G401.6 (cell line): ENCODE data around the gene CCL27.
A peak's percentile ranks its signal among the peaks of the same experiment; 100 is the strongest.
"Not testable (repeated sequence)": the region's sequence is repeated elsewhere in the genome, so short reads cannot be mapped to it uniquely, and the experiment has no call there.

ENCODE experiments used
- FAIRE-seq: peaks from 2 replicates; lab custom pipeline; 2012; peaks lifted over from hg19 to GRCh38; lab: Jason Lieb, UNC

The CCL27 gene

GRCh38 chr9:34648673-34649072 lies 13.8 kb downstream of the CCL27 start:
- no peak for FAIRE-seq

GRCh38 chr9:34647651-34648050 lies 14.8 kb downstream of the CCL27 start:
- no peak for FAIRE-seq

DNA sequence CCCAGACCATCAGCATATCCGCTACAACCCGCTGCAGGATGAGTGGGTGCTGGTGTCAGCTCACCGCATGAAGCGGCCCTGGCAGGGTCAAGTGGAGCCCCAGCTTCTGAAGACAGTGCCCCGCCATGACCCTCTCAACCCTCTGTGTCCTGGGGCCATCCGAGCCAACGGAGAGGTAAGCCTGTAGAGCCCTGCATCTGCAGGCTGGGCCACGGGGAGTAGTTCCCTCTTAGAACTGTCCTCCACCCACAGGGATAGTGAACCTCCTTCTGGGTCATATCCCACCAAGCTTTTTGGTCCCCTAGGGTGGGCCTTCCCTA lies 15.4 kb downstream of the CCL27 start:
- FAIRE-seq, result no peak

GRCh38 chr9:34646211-34647083 lies 16.0 kb downstream of the CCL27 start, which contains the start of gene GALT:
GALT (plus strand) TSS chr9:34646675; CDS start chr9:34646705, 30 bp downstream.
- peak; percentile 90 for FAIRE-seq

DNA sequence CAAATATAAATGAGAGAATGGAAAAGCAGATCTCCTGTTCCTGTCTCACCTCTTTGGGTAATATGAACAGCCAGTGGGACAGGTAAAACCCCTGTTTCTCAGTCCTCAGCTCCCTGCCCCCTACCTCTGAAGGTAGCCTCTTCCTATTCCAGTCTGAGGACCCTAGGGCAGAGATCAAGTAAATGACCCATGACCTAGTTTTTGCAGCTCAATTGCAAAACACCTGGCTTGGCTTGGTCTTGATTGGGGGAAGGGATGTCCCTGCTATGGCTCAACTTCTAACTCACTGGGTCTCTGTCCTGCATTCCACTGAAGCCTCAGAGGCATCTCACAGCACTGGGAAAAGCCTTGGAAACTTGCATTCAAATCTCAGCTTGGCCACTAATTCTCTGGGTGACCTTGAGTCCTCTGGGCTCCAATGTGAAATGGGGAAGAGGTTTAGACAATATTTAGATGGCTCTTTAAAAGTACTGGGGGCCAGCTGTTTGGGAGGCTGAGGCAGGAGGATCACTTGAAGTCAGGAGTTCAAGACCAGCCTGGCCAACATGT lies 17.6 kb downstream of the CCL27 start:
- no peak for FAIRE-seq

DNA sequence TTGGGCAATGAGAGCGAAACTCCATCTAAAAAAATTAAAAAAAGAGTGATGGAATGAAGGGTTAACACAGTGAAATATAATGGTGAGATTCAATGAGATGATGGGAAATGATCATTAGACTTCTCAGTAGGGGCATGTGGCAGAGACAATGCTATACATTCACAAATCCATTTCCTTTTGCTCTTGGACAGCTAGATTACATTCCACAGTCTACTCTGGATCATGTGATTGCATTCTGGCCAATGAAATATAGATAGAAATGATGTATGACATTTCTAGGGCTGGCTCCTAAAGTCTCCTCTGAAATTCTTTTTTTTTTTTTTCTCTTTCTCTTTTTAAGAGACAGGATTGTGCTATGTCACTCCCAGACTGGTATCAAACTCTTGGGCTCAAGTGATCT lies 19.8 kb downstream of the CCL27 start:
- no peak for FAIRE-seq

DNA sequence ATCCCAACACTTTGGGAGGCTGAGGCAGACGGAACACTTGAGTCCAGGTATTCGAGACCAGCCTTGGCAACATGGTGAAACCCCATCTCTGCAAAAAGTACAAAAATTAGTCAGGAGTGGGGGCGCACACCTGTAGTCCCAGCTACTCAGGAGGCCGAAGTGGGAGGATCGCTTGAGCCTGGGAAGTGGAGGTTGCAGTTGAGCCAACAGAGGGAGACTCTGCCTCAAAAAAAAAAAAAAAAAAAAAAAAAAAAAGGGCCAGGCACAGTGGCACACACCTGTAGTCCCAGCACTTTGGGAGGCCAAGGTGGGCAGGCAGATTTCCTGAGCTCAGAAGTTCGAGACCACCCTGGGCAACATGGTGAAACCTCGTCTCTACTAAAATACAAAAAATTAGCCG lies 23.1 kb downstream of the CCL27 start:
- not testable (repeated sequence) for FAIRE-seq

DNA sequence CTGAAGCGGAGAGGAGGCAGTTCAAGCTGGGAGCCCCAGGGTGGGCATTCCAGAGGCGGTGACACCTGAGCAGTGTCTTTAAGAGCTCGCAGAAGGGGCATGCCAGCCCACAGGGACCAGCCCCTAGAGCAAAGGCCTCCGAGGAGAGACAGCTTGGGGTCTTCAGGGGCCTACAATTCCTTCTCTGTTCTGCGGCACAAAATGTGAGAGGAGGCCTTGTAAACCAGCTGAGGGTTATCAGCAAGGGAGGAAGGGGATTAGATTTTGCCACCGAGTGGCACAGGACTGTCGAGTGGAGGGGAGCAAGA lies 24.4 kb downstream of the CCL27 start:
- no peak for FAIRE-seq

GRCh38 chr9:34637356-34638137 lies 24.9 kb downstream of the CCL27 start, which contains the start of gene SIGMAR1:
SIGMAR1 (minus strand) TSS chr9:34637787; CDS start chr9:34637697, 90 bp downstream.
- FAIRE-seq, result peak; percentile 83

- no peak for FAIRE-seq
Observed at GRCh38 chr9:34636791-34637355, 25.6 kb downstream of the CCL27 start.

- FAIRE-seq, result no peak
Observed at GRCh38 chr9:34635556-34635955, 26.9 kb downstream of the CCL27 start.

- no peak for FAIRE-seq
Observed at GRCh38 chr9:34634551-34635248, 27.8 kb downstream of the CCL27 start.

DNA sequence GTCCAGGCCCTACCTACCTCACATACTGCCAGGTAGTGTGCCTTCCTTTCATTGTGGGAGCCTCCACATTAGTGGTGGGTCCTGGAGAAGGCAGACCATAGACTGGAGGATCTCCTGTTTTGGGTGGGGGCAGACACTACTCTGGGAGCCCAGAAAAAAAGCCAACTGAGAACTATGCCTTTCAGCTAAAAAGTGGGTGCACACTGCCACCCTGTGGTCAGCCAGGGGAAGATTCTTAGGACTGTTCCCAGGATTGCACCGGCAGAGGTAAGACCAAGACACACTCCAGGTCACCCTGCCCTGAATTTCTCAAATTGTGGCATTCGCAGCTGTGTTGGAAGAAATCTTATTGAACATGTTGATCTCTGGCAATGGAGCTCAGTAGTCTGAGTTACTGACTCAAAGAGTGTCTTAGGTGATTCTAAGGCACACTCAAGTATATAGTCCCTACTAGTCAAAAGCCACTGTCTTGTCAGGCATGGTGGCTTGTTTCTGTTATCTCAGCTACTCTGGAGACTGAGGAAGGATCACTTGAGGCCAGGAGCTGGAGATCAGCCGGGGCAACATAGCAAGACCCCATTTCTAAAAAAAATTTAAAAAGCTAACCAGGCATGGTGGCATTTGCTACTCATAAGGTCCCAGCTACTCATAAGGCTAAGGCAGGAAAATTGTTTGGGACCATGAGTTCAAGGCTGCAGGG lies 28.5 kb downstream of the CCL27 start:
- peak; percentile 93 for FAIRE-seq

DNA sequence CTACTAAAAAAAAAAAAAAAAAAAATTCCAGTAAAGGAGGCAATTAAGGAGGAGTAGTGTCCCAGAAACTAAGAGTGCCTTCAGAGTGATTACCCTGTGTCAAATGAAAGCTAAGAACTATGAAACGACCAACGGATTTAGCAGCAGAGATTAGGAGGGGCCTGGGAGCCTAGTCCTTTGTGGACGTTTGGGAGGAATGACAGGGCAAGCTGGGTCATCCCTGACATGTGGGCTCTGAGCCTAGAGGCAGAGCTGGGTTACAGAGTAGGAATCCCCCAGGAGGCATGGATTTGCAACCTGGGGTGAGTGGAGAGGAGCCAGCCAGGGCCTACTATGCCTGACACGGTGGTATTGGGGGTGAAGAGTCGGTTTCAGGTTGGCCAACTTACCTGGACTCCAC lies 29.3 kb downstream of the CCL27 start:
- no peak for FAIRE-seq

- no peak for FAIRE-seq
Observed at GRCh38 chr9:34630402-34631154, 31.9 kb downstream of the CCL27 start.

DNA sequence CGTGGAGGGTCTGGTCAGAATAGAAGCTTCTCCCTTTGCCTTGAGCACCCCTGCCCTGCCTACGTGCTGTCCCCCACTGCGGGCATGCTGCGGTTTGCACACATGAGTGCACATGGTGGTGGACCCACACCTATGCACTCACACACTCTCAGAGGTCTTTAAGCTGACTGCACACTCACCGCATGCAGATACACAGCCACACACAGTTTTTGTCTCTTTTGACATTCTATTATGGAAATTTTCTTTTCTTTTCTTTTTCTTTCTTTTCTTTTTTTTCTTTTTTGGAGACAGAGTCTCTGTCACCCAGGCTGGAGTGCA lies 33.0 kb downstream of the CCL27 start:
- no peak for FAIRE-seq

GRCh38 chr9:34628656-34629490 lies 33.6 kb downstream of the CCL27 start, which contains the start of gene ARID3C:
ARID3C (minus strand) TSS chr9:34629066; CDS start chr9:34628014, 1,052 bp downstream.
- FAIRE-seq, result no peak

DNA sequence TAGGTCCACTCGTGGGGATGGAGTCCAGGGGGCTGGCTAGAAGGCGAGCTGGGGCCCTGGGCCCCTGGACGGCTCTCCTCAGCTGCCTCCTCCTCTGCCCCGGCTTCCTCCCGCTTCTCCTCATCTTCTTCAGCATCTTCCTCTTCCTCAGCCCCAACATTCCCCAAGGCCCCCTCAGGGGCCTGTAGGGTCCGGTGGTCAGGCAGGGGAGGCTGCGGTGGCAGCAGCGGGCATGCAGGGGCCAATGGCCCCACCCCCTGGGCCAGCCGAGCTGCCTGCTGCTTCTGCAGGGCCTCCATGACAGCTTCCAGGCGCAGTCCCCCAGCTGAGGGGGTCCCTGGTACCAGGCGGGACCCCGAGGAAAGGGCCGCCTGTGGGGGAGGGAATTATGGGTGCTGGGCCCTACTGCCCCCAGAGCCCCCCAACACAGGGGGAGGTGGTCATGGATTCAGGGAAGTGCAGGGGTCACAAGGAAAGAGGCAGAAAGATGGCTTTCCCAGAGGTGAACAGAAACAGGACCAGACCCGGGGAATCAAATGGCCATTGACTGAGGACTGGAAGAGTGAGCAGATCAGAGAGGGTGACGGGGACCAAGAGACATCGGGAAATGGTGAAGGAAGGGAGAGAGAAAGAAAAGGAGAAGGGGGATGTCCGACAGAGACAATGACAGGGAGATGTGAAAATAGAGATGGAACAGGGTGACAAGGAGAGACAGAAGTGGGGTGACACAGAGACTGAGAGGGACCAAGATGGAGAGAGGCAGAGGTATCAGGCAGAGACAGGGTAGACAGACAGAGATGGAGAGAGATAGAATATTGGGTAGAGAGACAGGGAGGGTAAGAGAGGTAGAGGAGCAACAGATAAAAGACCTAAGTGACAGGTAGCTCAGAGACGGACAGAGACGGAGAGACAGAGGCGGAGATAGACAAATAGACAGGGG lies 34.5 kb downstream of the CCL27 start:
- FAIRE-seq, result no peak

- no peak for FAIRE-seq
Observed at GRCh38 chr9:34625186-34625486, 37.3 kb downstream of the CCL27 start.
